Activated CD4-positive, alpha-beta T cell treated with anti-CD3 and anti-CD28 coated beads, Interleukin-10, Interleukin-2, amounts not matched to agents 100 ng/mL and 50 ng/mL, durations not matched to agents 16 hours and 8 hours (primary cell): ENCODE results near the gene EXOSC1.

Experiments used
- DNase-seq: peaks from one replicate; pipeline ENCODE4 v3.0.0-alpha.2; 2020

Gene EXOSC1

DNA sequence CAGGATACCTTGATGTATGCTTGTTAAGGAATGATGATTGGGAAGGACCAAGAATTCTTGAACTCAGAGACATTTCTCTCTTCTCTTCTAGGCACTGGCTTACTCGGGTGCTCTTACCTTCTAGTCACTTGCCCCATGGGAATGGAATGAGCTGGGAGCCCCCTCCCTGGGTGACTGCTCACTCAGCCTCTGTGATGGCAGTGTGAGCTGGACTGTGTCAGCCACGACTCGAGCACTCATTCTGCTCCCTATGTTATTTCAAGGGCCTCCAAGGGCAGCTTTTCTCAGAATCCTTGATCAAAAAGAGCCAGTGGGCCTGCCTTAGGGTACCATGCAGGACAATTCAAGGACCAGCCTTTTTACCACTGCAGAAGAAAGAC is 10.9 kb upstream of the EXOSC1 start:
- no peak for DNase-seq

DNA sequence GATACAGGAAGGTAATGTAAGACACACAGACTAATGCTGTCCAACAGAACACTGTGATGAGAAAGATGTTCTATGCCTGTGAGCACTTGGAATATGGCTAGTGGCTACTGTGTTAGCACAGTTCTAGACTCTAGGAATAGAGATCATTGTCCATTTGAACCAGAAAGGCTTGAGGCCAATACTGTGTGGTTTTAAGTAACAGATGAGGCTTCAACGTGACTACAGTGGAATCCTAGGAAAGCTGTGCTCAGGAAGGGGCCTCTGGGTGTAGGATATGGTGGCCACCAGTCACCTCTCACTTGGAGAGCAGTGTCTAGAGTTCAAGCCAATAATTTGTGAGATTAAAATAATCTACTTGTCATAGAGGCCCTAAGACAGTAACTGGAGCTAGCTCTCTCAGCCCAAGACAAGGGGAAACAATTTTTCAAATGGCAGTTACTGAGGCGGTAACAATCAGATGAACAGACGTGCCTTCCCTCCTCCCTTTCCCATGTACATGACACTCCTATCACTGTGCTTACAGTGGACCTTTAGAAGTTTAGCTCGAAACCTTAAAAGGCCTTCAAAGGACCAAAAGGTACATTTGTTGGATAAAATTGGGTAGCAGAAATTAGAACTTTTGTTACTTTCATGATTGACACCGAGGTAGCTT is 10.4 kb upstream of the EXOSC1 start:
- no peak for DNase-seq

DNA sequence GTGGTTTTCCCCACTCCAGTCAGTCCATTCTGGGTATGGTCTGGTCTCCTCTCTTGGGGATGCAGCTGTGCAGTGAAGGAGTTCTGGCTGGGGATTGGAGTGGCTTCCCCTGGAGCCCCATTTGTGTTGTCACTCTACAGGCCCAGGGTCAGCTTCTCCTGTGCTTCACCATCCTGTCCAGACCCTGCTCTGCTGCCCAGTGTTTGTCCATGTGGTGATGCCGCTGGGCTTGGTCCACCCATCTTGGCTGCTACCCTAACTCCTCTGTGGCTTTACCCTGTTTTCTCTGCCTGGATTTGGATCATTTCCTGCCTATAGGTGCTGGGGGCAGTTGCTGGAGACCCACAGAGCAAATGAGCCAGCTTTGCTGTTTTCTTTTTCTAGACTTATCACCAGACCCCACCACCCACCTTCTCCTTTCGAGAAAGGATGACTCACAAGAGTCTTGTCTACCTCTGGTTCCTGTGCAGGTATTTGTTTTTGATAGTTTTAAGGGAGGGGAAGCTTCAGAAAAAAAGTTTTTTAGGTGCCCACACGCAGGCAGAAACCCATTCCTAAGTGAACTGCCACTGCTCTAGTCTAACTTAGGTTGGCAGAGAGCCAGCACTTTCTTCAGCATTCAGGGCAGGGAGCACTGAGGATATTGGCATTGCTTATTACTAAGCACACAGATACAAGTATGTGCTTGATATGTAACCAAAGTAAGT is 8.7 kb upstream of the EXOSC1 start:
- no peak for DNase-seq

DNA sequence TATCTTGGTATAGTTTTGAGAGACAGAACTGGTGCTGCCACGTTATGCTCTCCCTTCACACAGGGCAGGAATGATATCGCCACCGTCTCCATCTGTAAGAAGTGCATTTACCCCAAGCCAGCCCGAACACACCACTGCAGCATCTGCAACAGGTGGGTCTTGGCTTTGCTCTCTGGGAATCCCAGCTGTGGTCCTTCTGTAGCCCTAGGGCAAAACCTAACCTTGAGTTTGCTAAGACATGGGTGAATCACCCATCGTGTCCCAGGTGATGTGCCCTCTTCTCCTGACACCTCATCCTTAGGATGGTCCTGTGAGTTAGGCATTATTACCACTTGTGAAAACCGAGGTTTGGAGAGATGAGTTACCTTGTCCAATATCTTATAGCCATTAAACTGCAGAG is 6.5 kb upstream of the EXOSC1 start:
- DNase-seq: no peak

DNA sequence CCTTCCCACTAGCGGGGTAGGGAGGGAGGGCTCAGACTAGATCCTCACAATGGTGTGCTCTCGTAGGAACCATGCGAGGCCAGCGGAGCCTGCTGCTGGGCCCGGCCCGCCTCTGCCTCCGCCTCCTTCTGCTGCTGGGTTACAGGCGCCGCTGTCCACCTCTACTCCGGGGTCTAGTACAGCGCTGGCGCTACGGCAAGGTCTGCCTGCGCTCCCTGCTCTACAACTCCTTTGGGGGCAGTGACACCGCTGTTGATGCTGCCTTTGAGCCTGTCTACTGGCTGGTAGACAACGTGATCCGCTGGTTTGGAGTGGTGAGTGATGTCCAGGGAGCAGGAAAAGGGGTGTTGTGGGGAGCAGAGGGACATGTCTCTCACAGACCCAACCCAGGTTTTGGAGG is 5.8 kb upstream of the EXOSC1 start:
- no peak for DNase-seq

DNA sequence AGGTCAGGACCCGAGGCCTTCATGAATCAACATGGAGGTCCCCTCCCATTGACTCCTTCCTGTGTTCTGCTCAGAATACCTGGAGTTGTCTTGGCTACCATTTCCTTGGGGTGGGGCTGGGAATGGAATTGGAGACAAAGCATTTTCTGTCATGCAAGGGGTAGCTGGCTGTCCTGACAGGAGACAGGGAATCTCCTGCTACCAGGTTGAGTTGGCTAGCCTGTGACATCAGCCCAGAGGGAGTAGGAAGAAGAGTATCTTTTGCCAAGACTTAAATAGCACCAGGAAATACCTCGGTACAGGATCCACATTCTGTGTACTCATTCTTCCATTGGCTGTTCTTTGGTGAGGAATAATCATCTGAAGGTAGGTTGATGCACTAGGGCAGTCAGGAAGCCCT is 5.0 kb upstream of the EXOSC1 start:
- no peak for DNase-seq

DNA sequence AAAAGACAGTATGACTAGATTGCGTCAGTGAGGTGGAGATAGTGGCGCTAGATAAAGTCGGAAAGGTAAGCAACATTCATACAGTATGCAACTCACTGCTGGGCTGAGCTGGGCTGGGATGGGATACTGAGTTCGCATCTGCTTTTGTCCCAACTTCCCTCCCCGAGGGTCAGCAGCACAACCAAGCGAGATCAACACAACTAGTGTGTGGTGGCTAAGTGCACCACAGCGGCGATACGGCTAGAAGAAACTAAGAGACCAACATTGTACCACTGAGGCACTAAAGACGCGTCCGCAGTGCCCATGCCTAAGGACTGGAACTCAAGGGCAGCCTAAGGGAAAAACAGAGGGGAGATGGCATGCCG is 467 bp downstream of the EXOSC1 start:
- DNase-seq: no peak

DNA sequence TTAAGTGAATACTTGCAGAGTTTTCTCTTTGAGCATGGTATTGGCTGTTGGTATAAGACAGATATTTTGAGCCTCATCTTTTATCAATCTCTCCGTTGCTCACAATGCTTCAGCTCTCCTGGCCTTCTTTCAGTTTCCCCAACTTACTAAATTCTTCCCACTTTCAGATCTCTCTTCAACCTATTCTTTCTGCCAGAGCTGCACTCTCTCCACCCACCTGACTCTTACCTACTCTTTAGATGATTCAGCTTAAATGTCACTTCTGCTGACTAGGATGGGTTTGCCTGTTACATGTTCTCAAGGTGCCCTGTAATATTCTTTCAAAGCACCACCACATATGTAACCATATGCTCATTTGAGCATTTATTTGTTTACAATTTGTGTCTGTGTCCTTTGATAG is 1.6 kb downstream of the EXOSC1 start:
- peak; percentile 48 for DNase-seq

DNA sequence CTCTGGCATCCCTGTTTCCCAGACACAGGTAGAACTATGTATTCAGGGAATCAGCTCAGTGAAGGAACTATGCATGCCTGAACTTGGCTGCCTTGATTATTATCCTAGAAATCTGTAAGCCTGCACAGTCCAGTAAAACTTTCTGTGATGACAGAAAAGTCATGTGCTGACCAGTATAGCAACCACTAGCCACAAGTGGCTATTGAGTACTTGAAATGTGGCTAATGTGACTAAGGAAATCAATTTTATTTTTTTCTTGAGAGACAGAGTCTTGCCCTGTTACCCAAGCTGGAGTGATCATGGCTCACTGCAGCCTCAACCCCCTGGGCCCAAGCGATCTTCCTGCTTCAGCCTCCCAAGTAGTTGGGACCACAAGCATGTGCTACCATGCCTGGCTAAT is 3.5 kb downstream of the EXOSC1 start:
- DNase-seq: no peak

DNA sequence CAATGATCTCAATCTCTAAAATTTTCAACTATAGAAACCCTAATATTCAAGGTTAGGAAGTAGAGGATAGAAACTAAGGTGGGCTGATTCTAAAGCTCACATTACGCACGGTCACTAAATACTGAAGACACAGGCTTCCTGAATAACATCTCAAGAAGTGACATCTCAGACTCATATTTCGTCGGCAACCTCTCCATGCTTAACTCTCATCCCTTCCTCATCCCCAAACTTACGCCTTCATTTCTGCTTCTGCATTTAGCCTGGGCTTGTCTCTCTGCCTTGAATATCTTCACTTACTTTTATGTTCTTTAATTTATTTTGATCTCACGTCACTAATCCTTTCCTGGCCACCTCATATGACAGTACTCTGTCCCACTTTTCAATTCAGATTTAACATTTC is 10.6 kb downstream of the EXOSC1 start:
- DNase-seq: no peak

DNA sequence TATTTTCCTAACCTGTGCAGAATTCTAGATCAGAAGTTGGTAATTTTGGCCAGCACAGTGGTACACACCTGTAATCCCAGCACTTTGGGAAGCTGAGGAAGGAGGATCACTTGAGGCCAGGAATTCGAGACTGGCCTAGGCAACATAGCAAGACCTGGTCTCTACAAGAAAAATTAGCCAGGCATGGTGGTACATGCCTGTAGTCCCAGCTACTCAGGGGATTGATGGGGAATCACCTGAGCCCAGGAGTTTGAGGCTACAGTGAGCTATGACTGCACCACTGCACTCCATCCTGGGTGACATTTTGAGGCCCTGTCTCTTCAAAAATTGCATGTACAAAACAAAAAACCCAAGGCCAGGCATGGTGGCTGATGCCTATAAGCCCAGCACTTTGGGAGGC is 11.2 kb downstream of the EXOSC1 start:
- DNase-seq: no peak

DNA sequence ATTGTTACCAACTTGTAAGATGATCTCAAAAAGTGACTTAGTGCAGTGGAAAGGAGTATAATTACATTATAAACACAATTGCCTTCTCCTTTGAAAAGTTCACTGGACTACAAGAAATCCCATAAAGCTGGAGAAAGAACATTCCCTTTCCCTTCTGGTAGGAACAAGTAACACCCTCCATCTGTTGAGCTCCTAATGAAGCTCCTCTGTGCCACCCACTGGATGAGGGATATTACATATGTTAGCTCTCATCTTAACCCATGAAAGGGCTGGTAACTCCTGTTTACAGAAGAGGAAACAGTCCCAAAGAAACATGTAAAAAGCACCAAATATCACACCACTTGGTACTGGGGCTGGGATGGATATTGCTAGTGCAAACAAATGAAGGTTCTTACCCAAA is 11.8 kb downstream of the EXOSC1 start:
- DNase-seq: no peak

DNA sequence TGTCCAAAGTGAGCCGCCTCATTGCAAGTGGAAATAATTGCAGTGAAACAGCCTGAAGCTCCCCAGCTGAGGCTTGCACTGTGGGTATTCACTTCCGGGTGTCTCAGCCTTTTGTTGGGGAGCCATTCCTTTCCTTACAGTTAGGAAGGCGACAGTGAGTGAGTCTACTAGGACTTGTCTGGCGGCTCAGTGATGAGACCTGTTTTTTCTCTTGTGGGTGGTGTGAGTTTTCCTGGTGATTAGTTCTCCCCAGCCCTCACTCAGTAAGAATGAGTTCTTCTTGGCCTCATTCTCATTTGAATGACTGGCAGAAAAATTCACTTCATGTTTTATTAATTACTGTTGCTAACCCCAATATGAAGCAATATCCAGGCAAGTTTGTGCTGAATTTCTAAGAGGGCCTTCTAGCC is 17.2 kb downstream of the EXOSC1 start:
- DNase-seq: peak; percentile 60

DNA sequence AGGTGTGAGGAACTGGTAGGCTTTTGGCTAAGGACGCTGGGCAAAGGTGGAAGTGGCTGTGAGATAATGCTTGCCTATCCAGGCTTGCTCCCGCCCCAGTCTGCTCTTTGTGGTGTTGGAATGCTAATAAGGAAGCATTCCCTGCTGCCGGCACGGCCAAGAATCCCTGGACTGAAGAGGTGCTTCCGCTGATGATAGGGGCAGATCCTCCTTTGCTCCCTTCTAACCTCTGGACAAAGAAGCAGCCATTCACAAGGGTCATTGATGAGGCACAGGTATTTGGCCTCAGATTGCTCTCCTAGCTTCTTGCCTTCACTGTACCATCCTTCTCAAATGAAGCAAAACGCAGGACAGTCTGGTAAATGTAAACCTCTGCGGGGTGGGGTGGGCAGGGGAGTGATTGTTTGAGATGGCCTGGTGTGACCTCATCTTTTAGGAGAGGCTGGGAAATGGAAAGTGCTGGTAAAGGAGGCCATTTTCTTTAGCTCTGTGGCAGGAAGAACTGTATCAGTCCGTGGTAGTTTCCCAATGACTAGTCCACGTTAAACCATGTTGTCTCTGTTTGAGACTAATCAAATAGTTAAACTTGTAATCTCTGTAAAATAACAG is 18.1 kb downstream of the EXOSC1 start:
- DNase-seq: peak; percentile 85

DNA sequence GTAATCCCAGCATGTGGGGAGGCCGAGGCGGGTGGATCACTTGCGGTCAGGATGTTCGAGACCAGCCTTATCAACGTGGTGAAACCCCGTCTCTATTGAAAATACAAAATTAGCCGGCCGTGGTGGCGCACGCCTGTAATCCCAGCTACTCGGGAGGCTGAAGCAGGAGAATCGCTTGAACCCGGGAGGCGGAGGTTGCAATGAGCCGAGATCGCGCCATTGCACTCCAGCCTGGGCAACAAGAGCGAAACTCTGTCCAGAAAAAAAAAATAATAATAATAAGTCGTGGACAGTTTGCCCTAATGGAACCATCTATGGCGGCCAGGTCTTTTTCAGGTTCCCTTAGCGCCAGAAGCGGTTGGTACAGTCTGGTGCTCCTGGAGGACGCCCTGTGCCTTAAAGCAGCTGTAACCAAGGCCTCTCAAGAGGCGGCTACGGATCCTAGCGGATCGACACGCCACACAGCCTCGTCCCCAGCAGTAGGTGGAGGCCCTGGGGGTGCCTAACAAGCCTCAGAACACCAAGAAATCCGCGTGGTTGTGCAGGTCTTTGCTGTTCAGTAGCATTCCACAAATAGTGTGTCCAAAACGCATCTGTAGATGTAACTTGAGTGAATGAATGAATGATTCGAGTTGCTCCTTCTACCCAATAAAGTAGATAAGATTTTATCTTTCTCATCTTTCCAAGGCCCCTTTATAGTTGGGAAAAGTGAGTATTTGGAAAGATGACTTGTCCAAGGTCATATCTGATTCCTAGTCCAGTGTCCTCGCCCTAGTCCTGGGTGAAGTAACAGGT is 18.8 kb downstream of the EXOSC1 start:
- DNase-seq: peak; percentile 25

DNA sequence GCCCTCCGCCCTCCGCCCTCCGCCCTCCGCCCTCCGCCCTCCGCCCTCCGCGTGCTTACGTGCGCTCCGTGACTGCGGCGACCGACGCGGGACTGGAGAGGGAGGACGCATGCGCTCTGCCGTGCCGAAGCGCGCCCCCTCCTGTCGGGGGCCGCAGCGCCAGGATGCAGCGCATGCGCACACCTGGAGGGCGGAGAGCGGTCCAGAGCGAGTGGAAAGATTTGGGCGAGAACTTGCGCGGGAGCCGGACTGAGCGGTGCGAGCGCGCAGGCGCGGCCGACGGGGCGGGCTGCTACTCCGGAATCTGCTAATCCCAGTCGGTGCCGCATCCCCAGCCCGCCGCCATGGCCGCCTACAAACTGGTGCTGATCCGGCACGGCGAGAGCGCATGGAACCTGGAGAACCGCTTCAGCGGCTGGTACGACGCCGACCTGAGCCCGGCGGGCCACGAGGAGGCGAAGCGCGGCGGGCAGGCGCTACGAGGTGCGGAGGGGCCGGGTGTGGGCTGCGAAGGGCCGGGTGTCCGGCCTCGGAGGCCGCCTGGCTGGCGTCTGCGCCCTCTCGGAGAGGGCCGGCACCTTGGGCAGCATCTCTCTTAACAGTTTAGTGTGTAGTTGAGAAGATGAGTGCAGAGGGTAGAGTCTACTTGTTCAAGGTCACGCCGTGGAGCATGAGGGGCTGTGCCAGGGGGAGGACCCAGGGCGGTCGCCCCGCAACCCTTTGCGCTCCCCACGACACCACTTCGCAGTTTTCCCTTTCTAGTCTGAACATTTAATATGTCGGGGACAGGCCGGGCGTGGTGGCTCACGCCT is 19.6 kb downstream of the EXOSC1 start, which contains the start of gene PGAM1:
PGAM1 (plus strand) TSS at position 228 of the 812 bp plus-strand sequence; CDS start at position 345, 117 bp downstream.
- DNase-seq: peak; percentile 99

DNA sequence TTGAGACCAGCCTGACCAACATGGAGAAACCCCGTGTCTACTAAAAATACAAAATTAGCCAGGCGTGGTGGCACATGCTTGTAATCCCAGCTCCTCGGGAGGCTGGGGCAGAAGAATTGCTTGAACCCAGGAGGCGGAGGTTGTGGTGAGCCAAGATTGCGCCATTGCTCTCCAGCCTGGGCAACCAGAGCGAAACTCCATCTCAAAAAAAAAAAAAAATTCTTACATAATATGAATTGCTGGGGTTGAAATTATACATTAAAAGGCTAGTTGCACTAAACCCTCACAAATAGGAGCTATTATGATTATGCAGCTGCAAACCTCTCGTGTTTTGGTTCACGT is 22.1 kb downstream of the EXOSC1 start:
- peak; percentile 13 for DNase-seq

DNA sequence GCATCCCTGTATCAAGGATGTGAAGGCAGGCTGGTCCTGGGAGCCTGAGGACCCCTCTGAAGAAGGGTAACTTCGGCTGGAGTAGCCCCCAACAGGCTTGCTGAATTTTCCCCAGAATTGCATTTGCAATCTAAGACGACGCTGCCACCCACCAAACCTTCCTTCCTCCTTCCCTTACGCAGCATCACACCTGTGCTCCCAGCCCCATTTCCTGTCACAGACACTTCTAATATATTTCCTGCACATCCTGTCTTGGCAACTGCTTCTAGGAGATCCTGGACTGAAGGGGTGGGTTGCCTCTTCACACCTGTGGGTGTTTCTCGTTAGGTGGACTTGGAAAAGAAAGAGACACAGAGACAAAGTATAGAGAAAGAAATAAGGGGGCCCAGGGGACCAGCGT is 29.2 kb downstream of the EXOSC1 start:
- peak; percentile 20 for DNase-seq

DNA sequence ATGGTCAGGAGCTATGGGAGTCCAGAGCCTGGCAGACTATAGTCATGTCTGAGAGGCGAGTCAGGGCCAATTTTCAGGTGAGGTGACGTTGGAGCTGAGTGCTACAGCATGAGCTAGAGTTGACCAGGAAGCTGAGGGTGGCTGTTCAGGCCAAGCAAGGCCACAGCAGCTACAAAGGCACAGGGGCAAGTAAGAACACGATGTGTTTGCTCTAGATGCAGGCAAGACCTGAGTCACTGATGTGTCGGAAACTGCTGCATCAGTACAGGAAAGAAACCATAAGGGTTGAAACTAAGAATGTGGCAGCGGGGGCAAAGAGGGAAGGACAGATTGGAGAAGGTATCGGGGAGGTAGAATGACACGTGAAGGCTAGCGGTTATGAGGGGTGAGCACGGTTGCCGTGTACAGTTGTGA is 32.9 kb downstream of the EXOSC1 start:
- peak; percentile 93 for DNase-seq

DNA sequence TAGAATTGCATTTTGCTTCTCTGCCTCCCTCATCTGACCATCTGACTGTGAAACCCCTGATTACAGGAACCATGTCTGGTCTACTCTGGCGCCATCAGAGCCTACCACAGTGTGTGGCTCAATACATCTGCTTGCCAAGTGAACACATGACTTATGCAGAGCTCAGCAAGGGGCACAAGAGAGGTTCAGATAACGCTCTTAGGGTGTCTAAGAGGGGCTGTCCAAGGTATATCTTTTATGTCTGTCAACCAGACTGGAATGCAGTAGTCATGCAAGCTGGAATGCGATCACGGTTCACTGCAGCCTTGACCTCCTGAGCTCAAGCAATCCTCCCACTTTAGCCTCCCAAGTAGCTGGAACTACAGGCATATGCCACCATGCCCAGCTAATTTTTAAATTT is 34.4 kb downstream of the EXOSC1 start:
- DNase-seq: no peak

DNA sequence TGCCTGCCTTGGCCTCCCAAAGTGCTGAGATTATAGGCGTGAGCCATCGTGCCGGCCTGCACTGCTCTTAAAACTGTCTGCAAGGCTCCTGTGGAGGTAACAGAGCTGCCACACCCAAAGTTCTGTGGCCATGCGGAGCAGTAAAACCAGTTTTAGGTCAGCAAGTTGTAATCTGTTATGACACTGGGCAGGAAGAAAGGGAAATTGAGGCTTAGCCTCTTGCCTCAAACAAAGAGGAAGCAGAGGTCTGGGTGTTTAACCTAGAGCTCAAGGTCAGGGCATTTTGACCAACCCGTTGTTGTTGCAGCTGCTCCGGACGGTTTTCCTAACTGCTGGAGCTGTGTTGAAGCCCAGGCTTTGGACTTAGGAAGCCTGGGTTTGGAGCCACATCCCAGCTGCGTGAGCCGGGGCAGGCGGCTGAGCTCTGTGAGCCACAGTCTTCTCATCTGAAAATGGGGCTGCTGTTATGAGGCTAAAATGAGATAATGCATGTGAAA is 37.3 kb downstream of the EXOSC1 start:
- no peak for DNase-seq

DNA sequence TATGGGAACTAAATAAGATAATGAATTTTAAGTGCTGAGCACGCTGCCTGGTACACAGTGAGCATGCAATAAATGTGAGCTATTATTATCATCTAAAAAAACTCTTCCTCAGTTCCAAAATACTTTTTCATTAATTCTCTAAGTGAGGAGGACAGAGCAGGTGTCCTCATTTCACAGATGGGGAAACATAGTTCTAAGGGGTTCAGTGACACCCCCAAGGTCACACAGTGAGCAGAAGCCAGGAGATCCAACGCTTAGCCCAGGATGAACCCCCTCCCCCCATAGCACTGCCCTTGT is 37.9 kb downstream of the EXOSC1 start:
- DNase-seq: no peak
